Mesenchymal stem cell (in vitro differentiated cells and primary cell): ENCODE measurements around the gene DYNC1H1.

ENCODE experiments used
- DNase-seq: peaks from one replicate; pipeline ENCODE4 v3.0.0-alpha.2; 2013
- H2AFZ ChIP-seq: one replicate; pipeline ENCODE4 v1.6.1; 2013; ENCODE audit warnings: low read depth, mild to moderate bottlenecking, control low read depth, inconsistent platforms, low read length, moderate library complexity
- H2AK5ac ChIP-seq: 2 replicates; pipeline ENCODE4 v1.6.1; 2013; ENCODE audit warnings: low read length, moderate library complexity, mild to moderate bottlenecking, inconsistent platforms; ENCODE audit not compliant: severe bottlenecking
- H2BK120ac ChIP-seq: one replicate; pipeline ENCODE4 v1.6.1; 2013; ENCODE audit warnings: low read depth, mild to moderate bottlenecking, inconsistent platforms, low read length, moderate library complexity
- H2BK12ac ChIP-seq, 2 experiments: one replicate each; pipeline ENCODE4 v1.6.1; 2013; ENCODE audit warnings: inconsistent platforms in 2 of 2, low read length in 2 of 2, mild to moderate bottlenecking in 2 of 2, moderate library complexity in 2 of 2, control low read depth in 1 of 2
- H2BK15ac ChIP-seq: one replicate; pipeline ENCODE4 v1.6.1; 2013; ENCODE audit warnings: mild to moderate bottlenecking, low read depth, inconsistent platforms; ENCODE audit not compliant: poor library complexity, severe bottlenecking
- H2BK5ac ChIP-seq: 2 replicates; pipeline ENCODE4 v1.6.1; 2013; ENCODE audit warnings: low read depth, mild to moderate bottlenecking, low read length, control low read depth, inconsistent platforms; ENCODE audit not compliant: poor library complexity, severe bottlenecking
- H3K14ac ChIP-seq, 2 experiments: one replicate each; pipeline ENCODE4 v1.6.1; 2013; ENCODE audit warnings: inconsistent platforms in 2 of 2, low read length in 2 of 2, control low read depth in 1 of 2, mild to moderate bottlenecking in 1 of 2, moderate library complexity in 1 of 2
- H3K18ac ChIP-seq, 2 experiments: one replicate each; pipeline ENCODE4 v1.6.1; 2013; ENCODE audit warnings: inconsistent platforms in 2 of 2, low read length in 2 of 2, control low read depth in 1 of 2, low read depth in 1 of 2, mild to moderate bottlenecking in 1 of 2
- H3K23ac ChIP-seq, 2 experiments: one replicate each; pipeline ENCODE4 v1.6.1; 2013; ENCODE audit warnings: inconsistent platforms in 2 of 2, low read length in 2 of 2, mild to moderate bottlenecking in 2 of 2, moderate library complexity in 2 of 2, control low read depth in 1 of 2
- H3K27ac ChIP-seq: 2 replicates; pipeline ENCODE4 v1.5.1; 2013; ENCODE audit warnings: mild to moderate bottlenecking, moderate library complexity, low read length, control low read depth, inconsistent platforms; ENCODE audit not compliant: poor library complexity, severe bottlenecking
- H3K27me3 ChIP-seq, 2 experiments: 2 replicates each; pipeline versions ENCODE4 v1.6.1 to v1.7.0; 2013; ENCODE audit warnings: low read length in 2 of 2, mild to moderate bottlenecking in 2 of 2, moderate library complexity in 2 of 2, control low read depth in 1 of 2, inconsistent platforms in 1 of 2; ENCODE audit not compliant: control insufficient read depth in 1 of 2, insufficient read depth in 1 of 2
- H3K36me3 ChIP-seq, 2 experiments: 2 replicates each; pipeline versions ENCODE4 v1.6.1 to v1.7.0; 2013; ENCODE audit warnings: low read length in 2 of 2, control low read depth in 1 of 2, inconsistent platforms in 1 of 2, low read depth in 1 of 2, mild to moderate bottlenecking in 1 of 2; ENCODE audit not compliant: insufficient read depth in 2 of 2, control insufficient read depth in 1 of 2
- H3K4ac ChIP-seq, 2 experiments: one replicate each; pipeline ENCODE4 v1.6.1; 2013; ENCODE audit warnings: inconsistent platforms in 2 of 2, low read length in 2 of 2, mild to moderate bottlenecking in 2 of 2, moderate library complexity in 2 of 2, control low read depth in 1 of 2, low read depth in 1 of 2
- H3K4me1 ChIP-seq: 2 replicates; pipeline ENCODE4 v1.6.1; 2013; ENCODE audit warnings: low read depth, low read length, control low read depth; ENCODE audit not compliant: control insufficient read depth, insufficient read depth
- H3K4me2 ChIP-seq: 2 replicates; pipeline ENCODE4 v1.6.1; 2013; ENCODE audit warnings: low read length, mild to moderate bottlenecking, inconsistent platforms; ENCODE audit not compliant: poor library complexity, severe bottlenecking
- H3K4me3 ChIP-seq, 2 experiments: 2 replicates each; pipeline versions ENCODE4 v1.5.1 to v1.7.0; 2013; ENCODE audit warnings: low read length in 2 of 2, mild to moderate bottlenecking in 2 of 2, control low read depth in 1 of 2, low read depth in 1 of 2; ENCODE audit not compliant: insufficient read depth in 1 of 2
- H3K79me1 ChIP-seq: replicated peaks from 2 replicates; pipeline ENCODE4 v1.6.1; 2013; ENCODE audit warnings: mild to moderate bottlenecking, control low read depth, low read length, inconsistent platforms; ENCODE audit not compliant: poor library complexity, severe bottlenecking
- H3K9ac ChIP-seq: 2 replicates; pipeline ENCODE4 v1.7.0; 2013; ENCODE audit warnings: mild to moderate bottlenecking, low read length, moderate library complexity
- H3K9me3 ChIP-seq: 2 replicates; pipeline ENCODE4 v1.7.0; 2013; ENCODE audit warnings: mild to moderate bottlenecking, low read length; ENCODE audit not compliant: control insufficient read depth
- H4K8ac ChIP-seq: one replicate; pipeline ENCODE4 v1.6.1; 2013; ENCODE audit warnings: inconsistent platforms, mild to moderate bottlenecking, low read length, moderate library complexity
- H4K91ac ChIP-seq: one replicate; pipeline ENCODE4 v1.6.1; 2013; ENCODE audit warnings: mild to moderate bottlenecking, low read length, inconsistent platforms
- whole genome bisulfite sequencing: methylation state at CpG from one replicate; pipeline ENCODE4 v1.1.7; 2013; ENCODE audit warnings: mixed read lengths; 5-methylcytosine and 5-hydroxymethylcytosine counted together

Gene DYNC1H1

DNA sequence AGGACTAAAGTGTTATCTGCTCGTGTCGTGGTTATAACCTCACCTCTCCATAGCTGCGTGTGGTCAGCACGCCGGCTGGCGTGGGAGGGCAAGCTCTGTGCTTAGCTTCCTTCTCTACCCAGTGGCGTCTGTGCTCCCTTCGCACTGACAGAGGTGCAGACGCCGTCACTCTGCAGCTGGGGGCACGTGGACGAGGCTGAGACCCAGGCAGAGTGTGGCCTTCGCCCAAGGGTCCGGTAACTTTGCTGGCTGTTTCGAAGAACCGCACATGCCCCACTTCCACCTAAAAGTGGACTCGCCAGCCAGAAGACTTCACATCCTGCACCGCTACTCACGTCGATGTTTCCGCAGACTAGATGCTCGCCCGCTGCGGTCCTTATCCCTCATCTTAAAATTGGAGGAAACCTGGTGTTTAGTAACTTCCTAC is 35.9 kb upstream of the DYNC1H1 start:
- Histone ChIP-seq H3K27ac (no peak overlapping the region), H2BK120ac (no peak overlapping the region), H3K4ac (no peak overlapping the region), H3K79me1 (no peaks in the 10 kb centered on the region), H2BK12ac (no peak overlapping the region), H3K23ac (no peak overlapping the region), H2AK5ac (no peak overlapping the region), H3K9me3 (no peaks in the 10 kb centered on the region), H2BK15ac (no peak overlapping the region), H2AFZ (no peak overlapping the region), H4K91ac (peak overlapping the region; percentile 37), H3K27me3 (peaks cover 0 to 9% of the 10 kb centered on the region in 2 experiments), H3K4me3 (peak overlapping the region in 1 of 2 experiments; percentile 18), H4K8ac (no peak overlapping the region), H3K9ac (peak overlapping the region; percentile 90), H3K4me2 (no peak overlapping the region), H3K4me1 (peaks cover 4% of the 10 kb centered on the region), H3K18ac (no peak overlapping the region), H3K14ac (no peak overlapping the region), H3K36me3 (peaks cover 18 to 28% of the 10 kb centered on the region in 2 experiments), H2BK5ac (no peak overlapping the region)
- 98% methylated on average over 24 of the region's 24 CpGs for WGBS
- DNase-seq = no peak

DNA sequence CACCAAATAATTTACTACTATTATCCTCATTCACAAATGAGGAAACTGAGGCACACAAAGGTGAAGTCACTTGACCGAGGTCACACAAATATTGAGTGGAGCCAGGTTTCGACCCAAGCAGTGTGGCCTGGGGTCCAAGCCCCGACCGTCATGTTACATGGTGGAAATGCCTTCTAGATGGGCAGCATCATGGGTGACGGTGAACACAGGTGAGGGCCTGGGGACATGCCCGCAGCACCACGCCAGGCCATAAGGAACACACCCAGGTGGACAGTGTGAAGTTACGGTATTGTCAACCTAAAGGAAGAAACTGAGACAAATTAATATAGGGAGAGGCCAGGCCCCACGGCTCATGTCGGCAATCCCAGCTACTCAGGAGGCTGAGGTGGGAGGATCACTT is 35.3 kb upstream of the DYNC1H1 start:
- H3K4me2 ChIP-seq = no peak overlapping the region
- peak overlapping the region; percentile 45 for H4K91ac ChIP-seq
- H2AK5ac ChIP-seq = no peak overlapping the region
- peaks cover 15 to 28% of the 10 kb centered on the region in 2 experiments for H3K36me3 ChIP-seq
- no peak overlapping the region for H3K27ac ChIP-seq
- no peak overlapping the region for H2BK15ac ChIP-seq
- H3K14ac ChIP-seq = no peak overlapping the region
- no peak for DNase-seq
- H3K79me1 ChIP-seq = no peaks in the 10 kb centered on the region
- no peak overlapping the region for H4K8ac ChIP-seq
- no peaks in the 10 kb centered on the region for H3K9me3 ChIP-seq
- H2AFZ ChIP-seq = no peak overlapping the region
- no peak overlapping the region for H3K9ac ChIP-seq
- no peak overlapping the region for H2BK5ac ChIP-seq
- H2BK120ac ChIP-seq = no peak overlapping the region
- peaks cover 4% of the 10 kb centered on the region for H3K4me1 ChIP-seq
- H3K27me3 ChIP-seq = peaks cover 0 to 10% of the 10 kb centered on the region in 2 experiments
- no peak overlapping the region for H3K18ac ChIP-seq
- 98% methylated on average over 10 of the region's 10 CpGs for WGBS
- no peak overlapping the region for H2BK12ac ChIP-seq
- H3K4me3 ChIP-seq = no peak overlapping the region
- H3K23ac ChIP-seq = no peak overlapping the region
- H3K4ac ChIP-seq = no peak overlapping the region

DNA sequence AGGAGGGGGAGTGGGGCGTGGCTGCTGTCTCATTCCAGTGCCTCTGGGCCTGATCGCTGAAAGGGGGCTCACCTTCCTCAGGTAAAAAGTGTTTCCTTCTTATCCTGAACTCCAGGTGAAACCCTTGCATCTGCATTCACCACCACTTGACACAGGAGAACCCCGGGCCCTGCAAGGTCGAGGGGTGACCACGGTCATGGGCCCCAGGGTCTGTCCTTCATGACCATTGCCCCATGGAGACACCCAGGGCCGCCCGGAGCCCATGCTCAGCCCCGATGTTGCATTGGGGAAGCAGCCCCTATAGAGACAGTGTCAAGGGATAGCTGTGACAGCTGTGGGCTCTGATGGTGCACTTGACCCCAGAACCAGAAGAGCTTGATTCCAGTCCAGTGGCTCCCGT is 34.4 kb upstream of the DYNC1H1 start:
- H3K23ac ChIP-seq = no peak overlapping the region

DNA sequence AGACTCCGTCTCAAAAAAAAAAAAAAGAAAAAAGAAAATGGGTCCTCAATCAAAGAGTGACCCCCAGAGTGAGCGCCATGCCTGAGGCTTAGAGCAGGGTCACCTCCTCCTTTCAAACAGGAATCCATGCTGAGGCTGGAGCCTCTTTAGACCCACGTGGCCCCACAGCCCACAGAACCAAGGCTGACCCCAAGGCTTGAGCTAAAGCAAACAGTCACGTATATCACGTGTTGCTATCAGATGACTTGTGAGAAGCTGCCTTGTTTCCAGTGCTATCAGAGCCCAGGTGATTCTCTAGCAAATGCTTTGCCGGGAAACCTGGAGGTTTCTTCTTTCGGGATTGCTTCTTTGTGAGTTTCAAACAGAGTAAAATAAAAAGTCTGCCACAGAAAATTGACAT is 31.7 kb upstream of the DYNC1H1 start:
- Histone ChIP-seq H3K23ac (no peak overlapping the region), H2BK15ac (no peak overlapping the region), H3K9ac (peak overlapping the region; percentile 14), H3K14ac (no peak overlapping the region), H2BK5ac (no peak overlapping the region), H3K79me1 (no peaks in the 10 kb centered on the region), H3K36me3 (peaks cover 3 to 16% of the 10 kb centered on the region in 2 experiments), H3K27me3 (peaks cover 2 to 10% of the 10 kb centered on the region in 2 experiments), H2AK5ac (no peak overlapping the region), H3K4ac (no peak overlapping the region), H2AFZ (no peak overlapping the region), H2BK12ac (no peak overlapping the region), H3K27ac (no peak overlapping the region), H3K18ac (no peak overlapping the region), H3K4me1 (peaks cover 4% of the 10 kb centered on the region), H3K4me2 (no peak overlapping the region), H2BK120ac (no peak overlapping the region), H3K4me3 (no peak overlapping the region), H4K8ac (no peak overlapping the region), H4K91ac (no peak overlapping the region), H3K9me3 (no peaks in the 10 kb centered on the region)
- 88% methylated on average over 7 of the region's 7 CpGs for WGBS
- no peak for DNase-seq

More for the DNA sequence above, 34.4 kb upstream of the DYNC1H1 start:
- no peak overlapping the region for H2BK15ac ChIP-seq
- H3K9ac ChIP-seq = no peak overlapping the region
- H3K4me1 ChIP-seq = peaks cover 4% of the 10 kb centered on the region
- no peak overlapping the region for H2AK5ac ChIP-seq
- peaks cover 12 to 26% of the 10 kb centered on the region in 2 experiments for H3K36me3 ChIP-seq
- no peak overlapping the region for H3K4me3 ChIP-seq
- no peak overlapping the region for H3K14ac ChIP-seq
- no peak overlapping the region for H3K18ac ChIP-seq
- no peak overlapping the region for H2BK5ac ChIP-seq
- no peak overlapping the region for H3K4me2 ChIP-seq
- no peak overlapping the region for H2BK120ac ChIP-seq
- H2BK12ac ChIP-seq = no peak overlapping the region
- H4K8ac ChIP-seq = no peak overlapping the region
- WGBS = 90% methylated on average over 9 of the region's 9 CpGs
- DNase-seq = no peak
- H2AFZ ChIP-seq = no peak overlapping the region
- no peaks in the 10 kb centered on the region for H3K9me3 ChIP-seq
- no peak overlapping the region for H3K27ac ChIP-seq
- H3K79me1 ChIP-seq = no peaks in the 10 kb centered on the region
- no peak overlapping the region for H4K91ac ChIP-seq
- H3K27me3 ChIP-seq = peaks cover 0 to 10% of the 10 kb centered on the region in 2 experiments
- peak overlapping the region in 1 of 2 experiments; percentile 50 for H3K4ac ChIP-seq
